Measurements from ENCODE around the gene HNRNPH1.
"Not testable (repeated sequence)": the region's sequence is repeated elsewhere in the genome, so short reads cannot be mapped to it uniquely, and the experiment has no call there.

Gene HNRNPH1, protein sequence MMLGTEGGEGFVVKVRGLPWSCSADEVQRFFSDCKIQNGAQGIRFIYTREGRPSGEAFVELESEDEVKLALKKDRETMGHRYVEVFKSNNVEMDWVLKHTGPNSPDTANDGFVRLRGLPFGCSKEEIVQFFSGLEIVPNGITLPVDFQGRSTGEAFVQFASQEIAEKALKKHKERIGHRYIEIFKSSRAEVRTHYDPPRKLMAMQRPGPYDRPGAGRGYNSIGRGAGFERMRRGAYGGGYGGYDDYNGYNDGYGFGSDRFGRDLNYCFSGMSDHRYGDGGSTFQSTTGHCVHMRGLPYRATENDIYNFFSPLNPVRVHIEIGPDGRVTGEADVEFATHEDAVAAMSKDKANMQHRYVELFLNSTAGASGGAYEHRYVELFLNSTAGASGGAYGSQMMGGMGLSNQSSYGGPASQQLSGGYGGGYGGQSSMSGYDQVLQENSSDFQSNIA

DNA sequence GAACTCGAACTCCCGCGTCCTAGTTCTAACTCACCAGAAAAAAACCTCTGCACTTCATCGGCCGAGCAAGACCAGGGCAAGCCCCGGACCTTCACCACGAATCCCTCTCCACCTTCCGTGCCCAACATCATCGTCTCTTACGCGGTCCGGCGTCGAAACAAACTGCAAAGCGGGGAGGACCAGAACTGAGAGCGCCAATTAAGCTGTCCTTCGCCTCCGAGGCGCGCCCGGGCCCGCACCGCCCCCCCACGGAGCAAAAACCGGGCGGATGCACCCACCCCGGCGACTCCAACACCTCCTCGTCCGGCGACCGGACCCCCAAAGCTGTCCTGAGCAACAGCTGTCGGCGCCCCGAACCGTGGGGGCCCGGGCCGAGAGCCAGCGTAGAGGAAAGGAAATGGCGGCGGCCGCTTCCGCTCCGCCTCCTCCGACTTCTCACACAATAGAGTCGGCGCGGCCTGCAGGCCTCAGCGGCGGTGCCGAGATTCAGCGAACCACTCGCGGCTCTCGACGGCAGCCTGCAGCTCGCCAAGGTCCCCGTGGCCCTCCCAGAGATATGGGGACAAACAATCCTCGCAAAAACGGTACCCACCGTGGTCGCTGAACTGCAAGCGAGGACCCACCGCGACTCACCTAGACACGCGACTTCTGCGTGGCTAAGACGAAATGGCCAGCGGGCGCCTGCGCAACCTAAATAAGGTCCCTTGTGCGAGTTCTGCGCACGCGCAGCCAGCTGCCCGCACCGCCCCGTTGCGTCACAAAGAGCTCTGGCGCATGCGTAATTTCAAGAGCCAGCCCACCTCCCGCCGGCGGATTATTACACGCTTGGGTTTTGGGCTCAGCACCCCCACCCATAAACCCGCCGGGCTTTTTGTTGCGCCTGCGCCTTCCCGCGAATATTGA is at the start of gene HNRNPH1:
TSS of gene HNRNPH1 (minus strand) at position 669 of the 903 bp plus-strand sequence. CDS start at position 131, 538 bp downstream.
- Mint-ChIP-seq H3K27me3 (ENCODE audit: low read depth) (peaks cover 5% of the 10 kb centered on the region), H3K27ac (peak within 1 kb of the TSS; percentile 100), H3K36me3 (ENCODE audit: low read depth) (peaks cover 50% of the 10 kb centered on the region), H3K9me3 (no peaks in the 10 kb centered on the region), H3K4me1 (ENCODE audit: low read depth) (peaks cover 34% of the 10 kb centered on the region), H3K4me3 (peak within 1 kb of the TSS; percentile 98)
- DNase-seq (ENCODE audit: low spot score): peak; percentile 98

DNA sequence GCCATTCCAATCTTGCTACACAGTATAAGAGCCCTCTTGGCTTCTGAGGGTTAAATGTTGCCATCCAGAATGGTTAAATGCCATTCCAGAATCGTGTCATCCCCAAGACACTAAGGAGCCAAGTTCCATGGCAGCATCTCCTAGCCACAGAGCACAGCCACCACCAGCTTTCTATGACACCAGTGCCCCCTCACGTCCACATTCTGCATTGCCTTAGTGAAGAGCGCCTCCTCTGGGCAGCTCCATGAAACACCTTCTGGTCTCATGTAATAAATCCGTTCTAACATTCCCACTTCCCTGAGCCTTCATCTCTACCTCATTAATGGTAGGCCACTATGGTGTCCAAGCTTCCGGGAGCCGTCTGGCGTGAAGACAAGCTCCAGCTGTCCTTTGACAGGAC is 44.9 kb upstream of the HNRNPH1 start:
- H3K27me3 Mint-ChIP-seq (ENCODE audit: low read depth): no peaks in the 10 kb centered on the region
- H3K4me3 Mint-ChIP-seq: no peak overlapping the region
- no peak for DNase-seq (ENCODE audit: low spot score)
- no peak overlapping the region for H3K27ac Mint-ChIP-seq
- H3K4me1 Mint-ChIP-seq (ENCODE audit: low read depth): peaks cover 3% of the 10 kb centered on the region
- no peaks in the 10 kb centered on the region for H3K9me3 Mint-ChIP-seq
- H3K36me3 Mint-ChIP-seq (ENCODE audit: low read depth): no peaks in the 10 kb centered on the region

DNA sequence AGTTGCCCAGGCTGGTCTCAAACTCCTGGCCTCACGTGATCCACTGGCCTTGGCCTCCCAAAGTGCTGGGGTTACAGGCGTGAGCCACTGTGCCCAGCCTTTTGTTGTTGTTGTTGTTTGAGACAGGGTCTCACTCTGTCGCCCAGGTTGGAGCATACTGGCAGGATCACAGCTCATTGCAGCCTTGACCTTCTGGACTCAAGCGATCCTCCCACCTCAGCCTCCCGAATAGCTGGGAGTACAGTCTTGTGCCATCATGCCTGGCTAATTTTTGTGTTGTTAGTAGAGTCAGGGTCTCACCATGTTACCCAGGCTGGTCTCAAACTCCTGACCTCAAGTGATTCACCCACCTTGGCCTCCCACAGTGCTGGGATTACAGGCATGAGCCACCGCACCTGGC is 38.2 kb upstream of the HNRNPH1 start:
- H3K4me1 Mint-ChIP-seq (ENCODE audit: low read depth); H3K4me3 Mint-ChIP-seq; H3K27me3 Mint-ChIP-seq (ENCODE audit: low read depth); H3K36me3 Mint-ChIP-seq (ENCODE audit: low read depth); H3K9me3 Mint-ChIP-seq; DNase-seq (ENCODE audit: low spot score); H3K27ac Mint-ChIP-seq: not testable (repeated sequence)

DNA sequence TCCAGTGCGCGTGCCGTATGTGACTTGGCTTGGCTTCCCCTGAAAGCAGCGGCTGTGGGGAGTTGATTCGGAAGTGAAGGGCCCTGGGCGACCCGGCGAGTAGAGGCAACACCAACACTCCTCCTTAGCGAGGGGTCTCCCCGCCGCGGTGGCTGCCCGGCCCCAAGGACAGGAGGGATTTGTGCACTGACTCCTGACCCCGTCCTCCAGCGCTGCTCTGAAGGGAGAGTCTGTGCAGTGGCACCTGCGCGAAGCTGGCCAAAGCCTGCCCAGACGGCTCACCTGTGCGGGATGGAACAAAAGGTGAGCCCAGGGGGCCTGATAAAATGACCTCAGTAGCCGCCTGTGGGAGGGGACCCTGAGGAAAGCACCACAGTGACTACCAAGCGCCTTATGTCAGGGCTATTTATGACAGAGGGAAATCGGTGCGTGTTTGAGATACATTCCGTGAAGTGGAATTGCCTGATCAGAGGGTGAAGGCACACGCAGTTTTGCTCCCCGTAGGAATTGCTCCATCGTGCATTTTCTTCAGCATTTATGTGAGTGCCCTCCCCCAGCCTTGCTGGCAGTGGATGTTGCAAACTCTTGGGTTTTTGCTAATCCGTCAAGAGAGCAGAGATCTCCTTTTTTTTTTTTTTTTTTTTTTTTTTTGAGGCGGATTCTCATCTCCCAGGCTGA is 34.8 kb upstream of the HNRNPH1 start:
- H3K27ac Mint-ChIP-seq; H3K4me1 Mint-ChIP-seq (ENCODE audit: low read depth): not testable (repeated sequence)
- H3K4me3 Mint-ChIP-seq: peak overlapping the region; percentile 84

DNA sequence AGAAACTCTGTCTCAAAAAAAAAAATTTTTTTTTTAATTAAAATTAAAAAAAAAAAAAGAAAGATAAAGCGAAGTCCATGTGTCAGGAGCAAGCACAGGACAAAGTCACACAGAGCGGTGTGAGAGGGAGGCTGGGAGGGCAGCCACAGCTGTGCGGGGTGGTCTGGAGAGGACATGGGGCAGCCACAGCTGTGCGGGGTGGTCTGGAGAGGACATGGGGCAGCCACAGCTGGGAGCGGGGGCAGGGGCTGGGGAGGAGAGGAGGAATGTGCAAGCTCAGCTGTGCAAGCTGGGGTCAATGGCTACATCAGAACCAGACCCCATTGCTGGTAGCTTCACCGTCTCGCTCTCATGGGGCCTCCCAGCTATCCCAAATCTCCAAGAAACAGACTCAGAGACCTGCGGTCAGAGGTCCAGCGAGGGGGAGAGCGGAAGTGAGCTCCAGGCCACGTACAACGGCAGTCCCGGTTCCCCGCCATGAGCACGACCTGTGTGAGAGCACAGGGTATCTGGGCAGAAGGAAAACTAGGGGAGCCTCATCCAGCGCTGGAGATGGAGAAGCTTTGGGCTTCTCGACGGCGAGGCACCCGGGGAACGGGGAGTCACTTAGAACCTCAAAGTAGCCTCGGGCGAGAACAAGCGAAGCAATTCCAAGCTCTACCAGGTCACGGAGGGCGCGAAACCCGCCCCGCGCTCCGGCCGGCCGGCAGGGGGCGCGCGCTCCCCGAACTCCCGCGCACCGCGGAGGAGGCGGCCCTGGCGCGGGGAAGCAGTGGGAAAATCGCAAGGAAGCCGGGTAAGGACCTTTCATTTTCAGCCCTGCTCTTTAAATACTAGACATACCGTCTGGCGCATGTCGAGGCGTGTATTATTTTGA is 34.1 kb upstream of the HNRNPH1 start:
- H3K36me3 Mint-ChIP-seq (ENCODE audit: low read depth); H3K4me1 Mint-ChIP-seq (ENCODE audit: low read depth); DNase-seq (ENCODE audit: low spot score); H3K27ac Mint-ChIP-seq; H3K27me3 Mint-ChIP-seq (ENCODE audit: low read depth); H3K9me3 Mint-ChIP-seq: not testable (repeated sequence)
- peak overlapping the region; percentile 84 for H3K4me3 Mint-ChIP-seq

More for the DNA sequence above, 34.8 kb upstream of the HNRNPH1 start:
- H3K36me3 Mint-ChIP-seq (ENCODE audit: low read depth); H3K9me3 Mint-ChIP-seq; H3K27me3 Mint-ChIP-seq (ENCODE audit: low read depth); DNase-seq (ENCODE audit: low spot score): not testable (repeated sequence)

DNA sequence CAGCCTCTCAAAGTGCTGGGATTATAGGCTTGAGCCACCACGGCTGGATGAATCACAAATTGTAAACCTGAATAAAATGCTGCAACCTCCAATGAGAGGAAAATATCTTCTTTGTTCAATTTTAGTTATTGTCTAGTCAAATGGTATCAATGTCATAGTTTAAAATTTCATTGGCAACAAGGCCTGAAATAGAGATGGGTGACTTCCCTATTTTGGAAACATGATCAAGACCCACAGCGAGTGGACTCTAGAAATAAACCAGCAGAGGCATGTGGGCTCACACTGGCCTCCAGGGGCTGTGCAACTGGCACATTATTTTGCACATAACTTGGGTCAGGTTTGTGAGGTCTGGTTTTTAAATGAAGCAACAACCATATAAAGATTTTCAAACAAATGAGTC is 29.7 kb upstream of the HNRNPH1 start:
- not testable (repeated sequence) for H3K27ac Mint-ChIP-seq; H3K36me3 Mint-ChIP-seq (ENCODE audit: low read depth); H3K4me3 Mint-ChIP-seq; DNase-seq (ENCODE audit: low spot score); H3K4me1 Mint-ChIP-seq (ENCODE audit: low read depth); H3K9me3 Mint-ChIP-seq; H3K27me3 Mint-ChIP-seq (ENCODE audit: low read depth)

DNA sequence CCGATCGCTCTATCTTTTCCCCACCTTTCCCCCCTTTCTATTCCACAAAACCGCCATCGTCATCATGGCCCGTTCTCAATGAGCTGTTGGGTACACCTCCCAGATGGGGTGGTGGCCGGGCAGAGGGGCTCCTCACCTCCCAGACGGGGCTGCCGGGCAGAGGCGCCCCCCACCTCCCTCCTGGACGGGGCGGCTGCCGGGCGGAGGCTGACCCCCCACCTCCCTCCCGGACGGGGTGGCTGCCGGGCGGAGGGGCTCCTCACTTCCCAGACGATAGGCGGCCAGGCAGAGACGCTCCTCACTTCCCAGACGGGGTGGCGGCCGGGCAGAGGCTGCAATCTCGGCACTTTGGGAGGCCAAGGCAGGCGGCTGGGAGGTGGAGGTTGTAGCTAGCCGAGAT is 26.8 kb upstream of the HNRNPH1 start:
- not testable (repeated sequence) for H3K27me3 Mint-ChIP-seq (ENCODE audit: low read depth); H3K4me3 Mint-ChIP-seq; H3K27ac Mint-ChIP-seq; H3K4me1 Mint-ChIP-seq (ENCODE audit: low read depth); H3K9me3 Mint-ChIP-seq; H3K36me3 Mint-ChIP-seq (ENCODE audit: low read depth); DNase-seq (ENCODE audit: low spot score)

DNA sequence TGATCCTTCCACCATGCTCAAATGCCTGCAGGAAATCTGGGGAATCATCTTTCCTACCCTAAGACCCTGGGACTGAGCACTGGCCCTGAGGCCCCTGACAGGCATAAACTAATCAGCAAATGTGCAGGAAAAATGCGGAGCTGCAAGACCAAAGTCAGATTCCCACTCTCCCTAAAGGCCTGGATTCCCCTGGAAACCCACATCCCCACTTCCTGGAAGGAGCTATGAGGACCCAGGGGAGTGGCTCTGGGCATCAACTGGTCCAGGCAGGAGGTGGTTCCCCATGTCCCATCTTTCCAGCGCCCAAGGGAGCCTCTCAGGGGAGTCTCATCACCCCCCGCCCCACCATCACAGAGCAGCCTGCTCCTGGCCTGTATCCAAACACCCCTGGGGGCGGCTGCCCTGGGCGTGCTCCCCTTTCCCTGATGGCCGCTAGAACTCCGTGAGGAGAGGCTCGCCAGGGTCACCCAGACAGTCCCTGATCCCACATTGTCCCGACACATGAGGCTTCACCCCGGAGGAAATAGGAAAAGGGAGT is 25.8 kb upstream of the HNRNPH1 start:
- H3K27me3 Mint-ChIP-seq (ENCODE audit: low read depth); DNase-seq (ENCODE audit: low spot score); H3K4me1 Mint-ChIP-seq (ENCODE audit: low read depth); H3K36me3 Mint-ChIP-seq (ENCODE audit: low read depth); H3K27ac Mint-ChIP-seq; H3K4me3 Mint-ChIP-seq; H3K9me3 Mint-ChIP-seq: not testable (repeated sequence)

DNA sequence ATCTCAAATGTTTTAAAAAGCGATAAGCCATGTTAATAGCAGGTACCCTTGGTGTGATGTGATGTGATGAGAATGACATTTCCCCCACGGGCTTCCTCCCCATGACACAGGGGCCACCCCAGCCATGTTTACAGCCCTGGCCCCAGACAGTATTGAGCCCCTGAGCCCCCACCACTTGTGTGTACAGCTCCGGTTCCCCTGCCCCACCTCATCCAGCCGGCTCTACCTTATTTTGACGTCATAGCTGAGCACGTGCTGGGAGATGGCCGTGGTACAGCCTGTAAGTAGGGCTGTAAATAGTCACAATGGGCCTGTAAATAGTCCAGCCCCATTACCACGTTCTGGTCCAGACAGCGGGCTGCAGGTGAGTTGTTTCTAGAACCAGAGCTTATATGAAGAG is 24.9 kb upstream of the HNRNPH1 start:
- Mint-ChIP-seq H3K27ac (no peak overlapping the region), H3K4me1 (ENCODE audit: low read depth) (no peaks in the 10 kb centered on the region), H3K4me3 (no peak overlapping the region), H3K27me3 (ENCODE audit: low read depth) (no peaks in the 10 kb centered on the region), H3K36me3 (ENCODE audit: low read depth) (no peaks in the 10 kb centered on the region), H3K9me3 (no peaks in the 10 kb centered on the region)
- DNase-seq (ENCODE audit: low spot score): no peak

DNA sequence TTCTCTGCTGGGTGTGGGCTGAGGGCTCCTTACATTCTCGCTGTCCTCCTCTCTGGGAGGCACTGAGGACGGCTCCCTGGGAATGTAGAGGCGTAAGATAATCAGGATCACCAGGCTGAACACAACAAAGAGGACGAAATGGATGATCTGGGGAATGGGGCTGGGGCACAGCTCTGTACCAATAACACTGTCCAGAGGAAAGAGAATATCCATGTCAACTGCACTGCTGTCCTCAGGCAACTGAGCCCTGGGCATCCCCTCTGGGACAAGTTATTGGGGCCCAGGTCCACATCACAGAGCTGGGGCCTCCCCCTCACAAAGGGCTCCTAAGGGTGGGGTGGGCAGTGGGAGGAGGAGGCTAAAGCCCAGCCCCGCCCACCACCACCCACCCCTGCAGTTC is 21.3 kb upstream of the HNRNPH1 start:
- H3K27me3 Mint-ChIP-seq (ENCODE audit: low read depth); H3K4me3 Mint-ChIP-seq; DNase-seq (ENCODE audit: low spot score); H3K27ac Mint-ChIP-seq; H3K4me1 Mint-ChIP-seq (ENCODE audit: low read depth); H3K36me3 Mint-ChIP-seq (ENCODE audit: low read depth); H3K9me3 Mint-ChIP-seq: not testable (repeated sequence)

DNA sequence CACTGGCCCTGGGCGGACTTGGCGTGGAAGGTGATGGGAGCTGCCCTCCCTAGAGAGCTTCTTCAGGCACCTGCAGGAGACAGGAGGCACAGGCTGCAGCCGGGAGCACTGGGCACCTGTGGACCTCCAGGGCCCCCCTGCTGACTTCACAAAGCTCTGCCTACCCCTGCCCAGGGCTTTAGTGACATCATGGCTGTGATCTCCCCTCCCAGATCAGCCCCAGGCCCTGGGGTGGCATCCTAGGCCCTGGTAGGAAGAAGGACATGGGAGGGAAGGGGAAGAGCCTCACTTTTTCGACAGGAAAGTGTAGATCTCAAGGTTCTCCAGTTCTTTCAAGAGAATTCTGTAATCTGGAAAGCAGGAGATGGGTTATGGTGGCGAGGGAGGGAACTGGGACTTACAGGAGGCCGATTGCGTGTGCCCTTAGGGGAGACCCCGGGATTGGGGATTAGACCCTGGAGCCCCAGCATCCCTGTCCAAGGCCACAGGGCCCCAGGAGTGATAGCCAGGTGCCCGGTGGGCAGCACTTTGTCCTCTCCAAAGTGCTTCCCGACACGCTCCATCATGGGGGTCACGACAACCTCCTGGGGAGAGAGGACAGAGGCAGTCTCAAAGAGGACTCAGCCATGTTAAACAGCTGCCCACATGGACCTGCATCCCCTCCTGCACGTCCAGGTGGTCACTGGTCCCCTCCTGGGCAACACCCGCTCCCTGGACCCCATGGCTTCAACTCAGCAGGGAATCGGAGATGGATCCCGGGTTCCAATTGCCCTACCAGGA is 19.9 kb upstream of the HNRNPH1 start:
- not testable (repeated sequence) for H3K4me3 Mint-ChIP-seq; H3K27me3 Mint-ChIP-seq (ENCODE audit: low read depth); H3K9me3 Mint-ChIP-seq

DNA sequence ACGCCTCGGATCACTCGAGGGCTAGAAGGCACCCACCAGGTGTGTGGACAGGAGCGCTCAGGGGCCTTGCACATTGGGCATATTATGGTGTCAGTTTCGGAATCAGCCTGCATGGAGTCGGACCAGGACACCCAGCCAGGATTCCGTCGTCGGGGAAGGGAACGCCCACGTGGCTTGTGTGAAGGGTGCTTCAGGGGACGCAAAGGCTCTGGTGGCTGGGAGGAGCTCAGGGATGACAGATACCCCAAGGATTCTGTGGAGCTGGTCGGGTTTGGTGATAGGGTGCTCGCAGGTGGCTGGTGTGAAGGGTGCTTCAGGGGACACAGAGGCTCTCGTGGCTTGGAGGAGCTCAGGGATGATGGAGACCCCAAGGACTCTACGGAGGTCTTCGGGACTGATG is 19.2 kb upstream of the HNRNPH1 start:
- not testable (repeated sequence) for H3K27me3 Mint-ChIP-seq (ENCODE audit: low read depth); H3K4me3 Mint-ChIP-seq; H3K4me1 Mint-ChIP-seq (ENCODE audit: low read depth); H3K36me3 Mint-ChIP-seq (ENCODE audit: low read depth); H3K27ac Mint-ChIP-seq; H3K9me3 Mint-ChIP-seq; DNase-seq (ENCODE audit: low spot score)

More for the DNA sequence above, 19.9 kb upstream of the HNRNPH1 start:
- H3K36me3 Mint-ChIP-seq (ENCODE audit: low read depth); H3K27ac Mint-ChIP-seq; DNase-seq (ENCODE audit: low spot score); H3K4me1 Mint-ChIP-seq (ENCODE audit: low read depth): not testable (repeated sequence)

All from T-helper 2 cell treated with Interferon-gamma antibody and Interleukin-4, amounts not matched to agents 5 μg/mL and 100 μg/mL, for 36 hours (primary cell).